ENCODE results near the gene LAPTM5.

LAPTM5 gene

GRCh38 chr1:30744060-30744756 lies 13.4 kb downstream of the LAPTM5 start:
- FAIRE-seq: no peak

DNA sequence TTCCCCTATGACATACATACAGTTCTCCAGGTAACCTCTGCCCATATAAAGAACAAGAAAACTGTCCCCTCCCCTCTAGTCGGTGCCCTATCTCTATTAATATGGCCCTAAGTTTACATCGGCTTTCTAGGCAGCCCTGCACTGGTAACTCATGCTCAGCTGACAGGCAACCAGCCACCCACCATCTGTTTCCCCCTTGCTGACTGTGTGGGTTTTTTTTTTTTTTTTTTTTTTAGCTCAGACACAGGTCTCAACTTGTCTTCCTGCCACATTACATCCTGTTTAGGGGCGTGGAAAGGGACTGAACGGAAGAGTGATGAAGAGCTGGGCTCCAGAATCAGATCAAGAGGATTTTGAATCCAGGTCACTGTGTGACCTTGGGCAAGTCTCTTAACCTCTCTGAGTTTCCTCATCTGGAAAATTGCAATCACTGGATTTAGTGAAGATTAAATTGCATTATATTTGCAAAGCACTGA lies 14.0 kb downstream of the LAPTM5 start:
- FAIRE-seq (no peak), DNase-seq (ENCODE audit: low spot score) (peak; percentile 54)

More at GRCh38 chr1:30744060-30744756, 13.4 kb downstream of the LAPTM5 start:
- no peak for DNase-seq (ENCODE audit: low spot score)

DNA sequence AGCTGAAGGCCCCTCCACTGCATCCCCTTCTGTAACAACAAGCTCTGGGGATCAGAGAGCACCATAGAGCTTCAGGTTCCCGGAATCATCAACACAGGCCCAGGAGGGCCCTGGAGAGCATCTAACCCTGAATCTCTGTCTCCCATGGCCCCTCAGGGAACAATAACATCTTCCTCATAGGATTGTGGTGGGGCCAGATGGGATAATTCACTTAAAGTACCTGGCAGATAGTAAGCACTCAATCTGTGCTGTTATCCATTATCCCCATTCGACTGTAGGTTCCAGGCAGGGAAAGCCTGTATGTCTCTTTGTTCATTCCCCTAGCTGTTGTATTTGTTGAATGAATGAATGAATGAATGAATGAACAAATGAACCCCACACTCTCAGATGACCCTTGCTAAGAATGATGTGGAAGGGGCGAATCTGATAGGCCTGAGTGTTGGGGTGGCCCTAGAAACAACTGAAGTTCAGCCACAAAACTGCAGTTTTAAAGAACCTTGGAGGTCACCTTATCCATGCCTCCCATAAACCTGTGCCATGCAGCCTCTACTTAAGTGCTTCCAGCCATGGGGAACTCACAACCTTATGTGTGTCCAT lies 14.5 kb downstream of the LAPTM5 start:
- FAIRE-seq (no peak), DNase-seq (ENCODE audit: low spot score) (no peak)

GRCh38 chr1:30742300-30742962 lies 15.1 kb downstream of the LAPTM5 start:
- DNase-seq (ENCODE audit: low spot score) (no peak), FAIRE-seq (no peak)

DNA sequence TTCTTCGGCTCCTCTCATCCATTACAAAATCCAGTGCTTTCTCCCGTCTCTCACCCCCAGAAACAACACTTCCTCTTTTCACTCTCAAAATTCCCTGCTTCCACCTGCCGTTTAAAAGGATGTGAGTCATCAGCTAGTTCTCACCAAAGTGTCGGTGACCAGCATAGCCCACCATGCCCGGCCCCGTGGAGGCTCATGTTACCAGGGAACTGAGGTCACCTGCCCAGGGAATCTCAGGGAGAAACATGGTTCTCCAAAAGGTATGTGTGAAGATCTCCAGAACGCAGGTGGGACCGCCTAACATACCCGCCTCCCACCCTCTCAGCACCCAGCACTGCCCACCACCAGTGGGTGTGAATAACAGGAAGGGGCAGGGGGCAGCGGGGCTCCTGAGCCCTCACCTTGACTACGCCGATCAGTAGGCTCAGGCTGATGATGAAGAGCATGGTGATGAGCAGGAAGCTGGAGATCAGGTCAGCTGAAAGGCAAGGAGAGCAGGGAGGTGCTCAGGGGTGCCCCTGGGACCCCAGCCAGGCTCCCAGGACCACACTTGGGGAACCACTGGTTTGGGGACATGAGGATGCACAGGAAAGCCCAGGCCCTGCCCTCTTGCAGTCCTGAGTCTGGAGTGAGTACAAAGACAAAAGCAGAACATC lies 16.2 kb downstream of the LAPTM5 start:
- peak; percentile 75 for DNase-seq (ENCODE audit: low spot score)
- peak; percentile 79 for FAIRE-seq

DNA sequence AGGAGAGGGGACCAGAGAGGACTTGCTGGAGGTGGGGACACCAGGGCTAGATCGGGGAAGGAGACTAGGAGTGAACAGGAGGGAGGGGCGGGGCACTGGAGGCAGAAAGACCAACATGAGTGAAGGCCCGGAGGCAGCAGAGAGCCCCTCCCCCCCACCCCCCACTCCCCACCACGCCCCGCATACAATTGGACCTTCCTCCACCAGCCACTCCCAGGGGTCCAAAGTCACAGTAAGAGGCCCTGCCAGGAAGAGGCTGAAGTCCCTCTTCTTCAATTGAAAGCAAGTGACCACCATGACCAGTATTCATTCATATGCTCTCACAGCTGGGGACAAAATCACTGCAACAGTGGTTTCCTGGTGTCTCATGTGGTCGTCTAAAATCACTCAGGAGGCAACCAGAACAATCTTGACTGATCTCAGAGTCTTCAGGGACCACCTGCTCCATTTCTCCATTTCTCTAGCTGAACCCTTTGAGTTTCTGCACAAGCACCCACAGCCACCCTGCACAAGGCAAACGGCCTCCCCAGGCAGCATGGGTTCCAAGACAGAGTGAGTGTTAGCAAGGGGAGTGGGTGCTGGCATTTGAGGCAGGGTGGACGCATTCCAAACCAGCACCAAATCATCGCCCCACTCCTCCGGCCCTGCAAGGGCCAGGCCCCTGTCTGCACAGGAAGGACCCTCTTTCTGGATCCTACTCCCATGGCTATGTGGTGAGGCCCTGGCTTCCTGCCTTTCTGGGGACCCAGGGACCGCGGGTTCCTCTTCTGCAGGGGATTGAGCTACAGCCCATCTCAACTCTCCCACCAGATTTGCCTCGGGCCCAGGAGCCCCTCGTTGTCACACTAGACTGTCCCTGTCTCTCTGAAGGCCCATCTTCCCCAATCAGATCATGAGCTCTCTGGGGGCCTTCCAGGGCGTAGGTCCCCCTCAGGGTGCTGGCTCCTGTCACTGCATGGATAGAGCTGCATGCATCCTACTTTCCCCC lies 17.0 kb downstream of the LAPTM5 start:
- FAIRE-seq (no peak), DNase-seq (ENCODE audit: low spot score) (no peak)

GRCh38 chr1:30739601-30740000 lies 18.0 kb downstream of the LAPTM5 start:
- DNase-seq (ENCODE audit: low spot score): no peak
- FAIRE-seq: peak; percentile 80

- FAIRE-seq (no peak), DNase-seq (ENCODE audit: low spot score) (no peak)
These were observed 18.6 kb downstream of the LAPTM5 start for GRCh38 chr1:30738715-30739559.

GRCh38 chr1:30738040-30738714 lies 19.4 kb downstream of the LAPTM5 start:
- no peak for DNase-seq (ENCODE audit: low spot score)
- no peak for FAIRE-seq

DNA sequence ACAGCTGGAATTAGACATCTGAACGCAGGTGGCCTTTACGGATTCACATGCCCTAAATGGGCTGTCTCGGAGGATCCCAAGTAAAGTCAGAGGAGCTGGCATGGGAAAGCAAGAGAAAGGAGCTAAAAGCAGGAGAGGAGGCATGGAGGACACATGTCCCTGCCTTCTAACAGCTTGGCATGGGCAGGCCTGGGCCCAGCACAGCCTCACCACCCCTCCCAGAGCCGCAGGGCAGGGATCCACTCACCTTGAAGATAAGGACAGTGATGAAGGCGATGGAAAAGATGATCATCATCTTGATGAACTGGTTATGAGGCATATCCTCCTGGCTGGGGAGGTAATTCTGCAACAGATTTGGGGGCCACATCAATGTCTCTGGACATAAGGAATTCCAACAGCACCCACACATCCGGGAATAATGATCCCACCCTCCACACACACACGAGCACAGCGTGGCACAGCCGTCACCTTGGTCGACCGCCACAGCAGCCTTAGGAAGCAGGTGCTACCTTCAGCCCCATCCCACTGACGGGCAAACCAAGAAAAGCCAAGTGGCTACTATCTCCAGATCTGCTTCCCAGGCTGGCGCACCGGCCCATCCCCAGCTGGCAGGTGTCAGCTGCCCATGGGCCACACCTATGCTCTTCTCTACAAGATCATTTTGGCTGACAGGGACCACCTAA lies 20.1 kb downstream of the LAPTM5 start:
- no peak for FAIRE-seq
- DNase-seq (ENCODE audit: low spot score): no peak

DNA sequence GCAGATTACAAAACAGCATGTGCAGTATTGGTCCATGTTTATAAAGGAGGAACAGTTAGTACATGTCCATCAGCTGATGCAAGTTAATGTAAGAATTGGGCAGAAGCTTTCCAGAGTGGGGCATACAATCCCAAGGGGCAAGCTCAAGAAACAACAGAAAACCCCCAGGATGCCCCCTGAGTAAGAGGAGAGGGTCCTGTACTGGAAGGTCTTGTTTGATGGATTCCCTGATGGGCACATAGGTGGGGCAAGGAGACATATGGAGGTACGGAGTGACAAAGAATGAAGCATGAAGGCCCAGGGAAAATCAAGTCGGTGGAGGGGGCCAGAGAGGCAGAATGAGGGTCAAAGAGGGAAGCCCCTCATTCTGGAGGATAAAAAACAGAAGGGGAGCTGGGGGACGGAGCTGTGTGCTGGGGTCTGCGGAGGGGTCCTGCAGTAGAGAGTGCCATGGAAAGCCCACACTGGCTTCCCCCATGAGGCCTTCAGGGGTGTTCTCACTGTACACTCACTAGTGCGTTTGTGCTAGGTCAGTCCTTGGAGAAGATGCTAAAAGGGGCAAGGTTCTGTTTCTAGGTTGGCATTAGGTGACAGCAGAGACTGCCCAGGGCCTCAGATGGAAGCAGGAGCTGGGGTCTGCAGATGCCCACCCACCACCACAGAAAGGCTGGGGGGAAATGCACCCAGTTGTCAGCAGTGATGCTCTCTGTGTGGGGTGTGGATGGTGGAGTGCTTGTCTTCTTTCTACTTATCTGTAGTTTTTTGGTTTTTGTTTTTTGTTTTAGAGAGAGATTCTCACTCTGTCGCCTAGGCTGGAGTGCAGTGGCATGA lies 21.7 kb downstream of the LAPTM5 start:
- no peak for FAIRE-seq

GRCh38 chr1:30735124-30735523 lies 22.4 kb downstream of the LAPTM5 start:
- FAIRE-seq: no peak

More for the DNA sequence above, 21.7 kb downstream of the LAPTM5 start:
- no peak for DNase-seq (ENCODE audit: low spot score)

DNA sequence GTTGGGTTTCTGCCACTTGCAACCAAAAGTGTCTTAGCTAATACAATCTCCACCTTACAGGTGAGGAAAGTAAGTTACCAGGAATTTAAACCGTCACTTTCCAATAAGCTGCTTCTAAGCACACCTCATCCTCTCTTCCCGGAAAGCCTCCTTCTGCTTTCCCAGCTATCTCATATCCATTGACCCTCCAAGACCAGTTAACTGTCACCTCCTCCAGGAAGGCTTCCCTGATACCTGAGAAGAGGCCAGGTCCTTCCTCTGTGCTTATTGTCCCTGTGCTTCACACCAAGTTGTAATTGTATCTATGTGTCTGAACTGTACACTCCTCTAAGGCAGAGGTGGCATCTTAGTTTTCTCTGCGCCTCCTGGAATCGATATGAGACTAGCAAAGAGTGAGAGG lies 23.0 kb downstream of the LAPTM5 start:
- no peak for DNase-seq (ENCODE audit: low spot score)
- FAIRE-seq: no peak

More at GRCh38 chr1:30735124-30735523, 22.4 kb downstream of the LAPTM5 start:
- no peak for DNase-seq (ENCODE audit: low spot score)

GRCh38 chr1:30734106-30734505 lies 23.5 kb downstream of the LAPTM5 start:
- FAIRE-seq: no peak
- DNase-seq (ENCODE audit: low spot score): no peak

- FAIRE-seq (no peak), DNase-seq (ENCODE audit: low spot score) (no peak)
These were observed 24.1 kb downstream of the LAPTM5 start for GRCh38 chr1:30733493-30733892.

DNA sequence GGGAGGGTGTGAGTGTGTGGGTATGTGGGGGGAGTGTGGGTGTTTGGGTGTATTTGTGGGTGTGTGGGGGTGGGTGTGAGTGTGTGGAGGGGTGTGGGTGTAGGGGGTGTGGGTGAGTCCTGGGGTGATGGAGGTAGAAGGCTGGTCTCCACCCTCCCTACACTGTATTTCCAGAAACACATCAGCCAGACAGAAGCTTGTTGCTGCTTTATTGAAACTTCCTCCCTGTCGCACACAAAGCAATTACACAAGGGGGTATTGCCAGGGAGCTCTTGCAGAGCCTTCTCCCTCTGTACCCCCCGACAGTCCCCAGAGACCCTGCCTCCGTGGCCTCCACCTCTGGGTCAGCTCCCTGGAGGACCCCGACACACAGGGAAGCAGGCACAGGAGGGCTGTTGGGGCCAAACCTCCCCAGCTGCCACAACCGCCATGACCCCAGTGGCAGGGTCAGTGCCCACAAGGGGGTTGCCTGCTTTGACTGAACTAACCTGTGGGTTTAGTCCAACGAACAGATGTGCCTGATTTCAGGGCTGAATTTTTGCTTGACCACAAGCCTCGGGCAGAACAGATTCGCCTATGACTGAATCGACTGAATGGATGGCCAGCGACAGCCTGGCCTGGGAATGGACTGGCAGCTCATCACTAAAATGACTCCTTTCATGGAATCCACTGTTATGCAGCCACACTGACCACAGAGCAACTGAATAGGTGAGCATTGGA lies 25.1 kb downstream of the LAPTM5 start:
- no peak for FAIRE-seq
- DNase-seq (ENCODE audit: low spot score): peak; percentile 29

DNA sequence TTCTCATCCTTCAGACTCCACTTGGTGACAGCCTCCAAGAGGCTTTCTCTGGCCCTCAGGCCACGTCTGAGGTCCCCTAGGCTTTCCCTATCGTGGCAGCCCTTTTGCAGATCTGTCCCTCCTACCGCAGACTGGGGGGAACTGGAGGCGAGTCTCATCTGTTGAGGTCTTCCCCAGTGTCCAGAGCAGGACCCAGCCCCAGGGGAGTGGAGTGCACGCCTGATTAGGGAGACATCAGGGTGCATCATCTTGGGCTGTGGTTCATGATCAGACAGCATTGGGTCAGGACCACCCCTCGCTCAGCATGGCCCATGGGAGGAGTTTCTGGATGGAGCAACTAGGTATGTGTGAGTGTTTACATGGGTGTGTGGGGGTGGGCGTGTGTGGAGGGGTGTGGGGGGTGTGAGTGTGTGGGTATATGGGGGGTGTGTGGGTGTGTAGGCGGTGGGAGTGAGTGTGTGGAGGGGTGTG lies 25.7 kb downstream of the LAPTM5 start:
- FAIRE-seq: no peak

More for the DNA sequence above, 25.7 kb downstream of the LAPTM5 start:
- DNase-seq (ENCODE audit: low spot score): no peak
